Measurements from ENCODE around the gene SCN2A. TPM values are rescaled to one million over a fixed set of nuclear protein-coding genes. Genes with fewer than 3 reads are reported as not detected.

Gene SCN2A
- total and polyA plus RNA-seq, 2 of the 4 experiments (the other 2 are of a cell fraction): 0.24 to 0.54 TPM

- dilution Hi-C loops (cut with HindIII; ENCODE audit: low sequenced_read_pairs, unreplicated experiment): no loop called here
- no peak overlapping the region for H2AK9ac ChIP-seq (replicated peaks; ENCODE audit: low read depth, low read length, poor library complexity)
- no peak overlapping the region for H2BK15ac ChIP-seq (ENCODE audit: low read depth, low read length)
- no peak overlapping the region for H3K18ac ChIP-seq (ENCODE audit: low read depth, low read length)
- no peaks in the 10 kb centered on the region for H3K9me1 ChIP-seq (ENCODE audit: insufficient read depth, low read length)
- WGBS, 2 experiments (ENCODE audit: extremely low coverage in 2 of 2, insufficient read length in 1 of 2): no CpG with 5 or more reads among the region's 3 CpGs
- H2AK5ac ChIP-seq (ENCODE audit: low read depth, low read length): no peak overlapping the region
- H2BK120ac ChIP-seq (ENCODE audit: low read depth, low read length): no peak overlapping the region
- no peaks in the 10 kb centered on the region for H4K20me1 ChIP-seq (ENCODE audit: insufficient read depth, low read length)
- intact Hi-C loops (cut with micrococcal nuclease): no loop called here
- no peak overlapping the region for H3K4me2 ChIP-seq (ENCODE audit: low read depth, low read length)
- no peaks in the 10 kb centered on the region for H3K9me3 ChIP-seq (ENCODE audit: control insufficient read depth, insufficient read depth, low read length)
- no peak overlapping the region for H3K4me3 ChIP-seq (ENCODE audit: insufficient read depth, low read depth, low read length)
- no peak overlapping the region for H3K27ac ChIP-seq (ENCODE audit: insufficient read depth, low read length)
- no peak overlapping the region for H3K23ac ChIP-seq (ENCODE audit: low read depth, low read length)
- no peaks in the 10 kb centered on the region for H3K27me3 ChIP-seq (ENCODE audit: control insufficient read depth, insufficient read depth, low read length)
- H3K14ac ChIP-seq (replicated peaks; ENCODE audit: low read depth, low read length): no peak overlapping the region
- no peak overlapping the region for H3K56ac ChIP-seq (ENCODE audit: extremely low read depth, insufficient read depth, low read length)
- no peaks in the 10 kb centered on the region for H3K79me1 ChIP-seq (ENCODE audit: low read depth in 1 of 2, low read length in 2 of 2)
- H4K91ac ChIP-seq (ENCODE audit: insufficient read depth, low read depth, low read length): no peak overlapping the region
- H4K5ac ChIP-seq (ENCODE audit: low read depth, low read length): no peak overlapping the region
- H2AFZ ChIP-seq (replicated peaks; ENCODE audit: low read length, poor library complexity): no peak overlapping the region
- DNase-seq: no peak
- no peaks in the 10 kb centered on the region for H3K36me3 ChIP-seq (ENCODE audit: control insufficient read depth, insufficient read depth, low read length)
- ChIA-PET CTCF (no interaction called here), POLR2A (ENCODE audit: unreplicated experiment) (no interaction called here)
- no peak for TF ChIP-seq CEBPB (IDR thresholded peaks at IDR 0.05; ENCODE audit: low read depth, low read length)
- TF ChIP-seq POLR2A (IDR thresholded peaks at IDR 0.05; ENCODE audit: low read depth, low read length): no peak
- TF ChIP-seq BHLHE40 (IDR thresholded peaks at IDR 0.05; ENCODE audit: low read depth, low read length): no peak
- no peak for TF ChIP-seq MXI1 (IDR thresholded peaks at IDR 0.05; ENCODE audit: borderline replicate concordance, low read depth, low read length)
- TF ChIP-seq MAFK (IDR thresholded peaks at IDR 0.05; ENCODE audit: low read depth, low read length): no peak
- no peak for TF ChIP-seq MAZ (IDR thresholded peaks at IDR 0.05; ENCODE audit: borderline replicate concordance, low read depth, low read length)
- no peak for TF ChIP-seq RCOR1 (IDR thresholded peaks at IDR 0.05; ENCODE audit: insufficient replicate concordance, low read length)
- no peak for TF ChIP-seq CHD1 (IDR thresholded peaks at IDR 0.05; ENCODE audit: low read depth, low read length)
- TF ChIP-seq NFE2L2 (IDR thresholded peaks at IDR 0.05; ENCODE audit: low read depth, low read length): no peak
- TF ChIP-seq SMC3 (IDR thresholded peaks at IDR 0.05; ENCODE audit: low read depth, low read length): no peak
- no peak for TF ChIP-seq RFX5 (IDR thresholded peaks at IDR 0.05; ENCODE audit: low read depth, low read length)
- TF ChIP-seq USF2 (IDR thresholded peaks at IDR 0.05; ENCODE audit: low read depth, low read length): no peak
- no peak for TF ChIP-seq CTCF (conservative IDR thresholded peaks at IDR 0.05; ENCODE audit: low read depth, low read length)
- no peak for TF ChIP-seq FOS (IDR thresholded peaks at IDR 0.05; ENCODE audit: low read depth, low read length)
- TF ChIP-seq ELK1 (IDR thresholded peaks at IDR 0.05; ENCODE audit: borderline replicate concordance, low read depth, low read length): no peak
- no peak for TF ChIP-seq RAD21 (IDR thresholded peaks at IDR 0.05; ENCODE audit: low read length)
- no peak overlapping the region for H2BK5ac ChIP-seq (ENCODE audit: low read depth, low read length, poor library complexity, severe bottlenecking)
- no peaks in the 10 kb centered on the region for H3K4me1 ChIP-seq (ENCODE audit: control insufficient read depth, insufficient read depth, low read length)
- H3K9ac ChIP-seq (ENCODE audit: low read depth, low read length): no peak overlapping the region
- no peak overlapping the region for H4K8ac ChIP-seq (ENCODE audit: low read depth in 2 of 2, low read length in 2 of 2)
- no TSS peak for BruUV-seq (replicated peaks)
- H2BK20ac ChIP-seq (ENCODE audit: low read depth, low read length): no peak overlapping the region
- no peak for ATAC-seq (ENCODE audit: low read depth)
- in situ Hi-C loops (cut with MboI; ENCODE audit: low sequenced_read_pairs): no loop called here
- no peak overlapping the region for H3K4ac ChIP-seq (ENCODE audit: low read depth, low read length)
Measured at GRCh38 chr2:165408186-165408585, 169.0 kb downstream of the SCN2A start.
